Activated CD4-positive, alpha-beta T cell treated with anti-CD3 and anti-CD28 coated beads for 24 hours (primary cell): ENCODE measurements around the gene SAFB2.

ENCODE experiments used
- DNase-seq, 2 donors: peaks; one replicate each; pipeline ENCODE4 v3.0.0-alpha.2; 2020; ENCODE audit warnings: low read depth in 2 of 2

The SAFB2 gene

DNA sequence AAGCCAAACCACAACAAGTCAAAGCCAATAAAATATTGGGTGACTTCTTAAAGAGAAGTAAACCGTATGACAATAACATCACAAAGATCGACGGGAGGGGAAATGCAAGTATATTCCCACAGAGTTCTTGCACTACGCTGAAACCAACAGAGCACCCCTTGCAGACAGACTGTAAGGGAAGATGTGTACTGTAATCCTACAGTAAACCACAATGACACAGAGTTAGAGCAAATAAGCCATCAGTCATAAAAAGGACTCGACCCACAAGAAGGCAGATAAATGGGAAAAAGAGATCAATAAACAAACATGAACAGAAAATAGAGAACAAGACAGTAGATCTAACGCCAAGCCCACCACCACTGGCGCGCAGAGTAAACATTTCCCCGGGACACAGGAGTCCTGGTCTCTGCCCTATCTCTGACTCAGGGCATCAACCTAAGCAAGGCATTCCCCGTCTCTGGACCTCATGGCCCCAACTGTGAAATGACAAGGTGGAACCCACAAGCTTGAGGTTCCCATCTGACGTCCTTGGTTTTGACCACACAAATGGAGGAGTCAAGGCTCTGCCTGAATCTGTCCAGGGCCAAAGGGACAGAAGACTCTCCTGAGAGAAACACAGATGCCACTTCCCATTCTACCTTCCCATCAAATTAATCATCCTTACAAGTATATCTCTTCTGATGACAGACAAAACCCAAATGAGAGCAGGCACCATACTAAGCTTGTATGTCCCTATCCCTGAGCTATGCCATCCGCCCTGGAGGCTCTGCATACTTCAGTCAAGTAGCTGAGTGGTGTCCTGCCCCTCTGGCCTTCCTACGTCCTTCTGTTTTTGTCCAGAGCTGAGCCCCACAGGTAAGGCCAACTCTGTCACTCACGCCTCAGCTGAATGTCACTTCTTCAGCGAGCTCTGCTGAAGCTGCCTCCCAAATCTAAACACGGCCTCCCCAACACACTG lies 15.0 kb downstream of the SAFB2 start:
- no peak for DNase-seq

DNA sequence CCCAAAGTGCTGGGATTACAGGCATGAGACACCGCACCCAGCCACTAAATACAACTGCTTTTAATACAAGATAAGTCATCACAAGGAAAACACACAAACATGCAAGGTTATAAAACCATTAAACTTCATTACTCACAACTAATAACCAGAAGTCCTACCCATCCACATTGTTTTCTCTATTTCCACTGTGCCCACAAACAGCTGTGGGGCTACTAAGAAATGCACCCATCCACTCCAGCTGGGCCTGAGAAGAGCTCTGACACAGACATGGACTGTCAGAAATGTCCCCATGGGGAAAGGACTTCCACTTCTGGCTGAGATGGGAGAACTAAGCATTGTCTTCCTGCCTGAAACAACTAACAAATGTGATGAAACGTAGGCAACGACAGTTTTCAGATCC lies 17.2 kb downstream of the SAFB2 start:
- DNase-seq: no peak

DNA sequence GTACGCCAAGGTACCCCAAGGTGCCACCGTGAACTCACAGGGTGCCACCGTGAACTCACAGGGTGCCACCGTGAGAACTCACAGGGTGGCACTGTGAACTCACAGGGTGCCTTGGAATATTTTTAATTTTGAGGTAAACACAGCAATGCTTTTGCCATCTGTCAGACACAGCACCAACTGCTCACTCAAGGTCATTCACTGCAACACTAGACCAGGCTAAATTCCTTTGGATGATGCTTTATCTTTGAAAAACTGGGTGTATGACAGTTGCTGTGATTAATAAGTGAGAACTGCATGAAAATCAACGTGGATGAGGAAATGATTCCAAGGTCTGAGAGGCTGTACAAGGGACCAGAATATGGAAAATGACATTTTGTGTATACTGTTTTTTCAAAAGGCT lies 18.9 kb downstream of the SAFB2 start:
- DNase-seq: no peak

DNA sequence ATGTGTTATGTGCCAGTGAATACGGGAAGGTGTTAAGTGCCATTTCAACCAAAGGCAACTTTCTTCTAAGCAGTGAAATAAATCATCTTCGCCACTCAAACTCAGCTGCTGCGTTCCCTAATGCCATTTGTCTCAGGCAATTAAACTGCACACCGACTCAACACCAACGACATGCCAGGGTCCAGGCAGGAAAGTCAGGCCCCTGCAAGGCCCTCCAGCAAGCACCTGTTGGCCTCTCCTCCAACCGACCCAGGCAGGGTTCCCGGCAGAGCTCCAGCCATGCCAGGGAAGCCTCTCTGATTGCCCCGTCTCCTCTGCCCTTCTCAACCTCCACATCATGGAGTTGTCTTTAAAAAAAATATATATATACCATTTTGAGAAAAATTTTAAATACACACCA lies 21.8 kb downstream of the SAFB2 start:
- no peak for DNase-seq

DNA sequence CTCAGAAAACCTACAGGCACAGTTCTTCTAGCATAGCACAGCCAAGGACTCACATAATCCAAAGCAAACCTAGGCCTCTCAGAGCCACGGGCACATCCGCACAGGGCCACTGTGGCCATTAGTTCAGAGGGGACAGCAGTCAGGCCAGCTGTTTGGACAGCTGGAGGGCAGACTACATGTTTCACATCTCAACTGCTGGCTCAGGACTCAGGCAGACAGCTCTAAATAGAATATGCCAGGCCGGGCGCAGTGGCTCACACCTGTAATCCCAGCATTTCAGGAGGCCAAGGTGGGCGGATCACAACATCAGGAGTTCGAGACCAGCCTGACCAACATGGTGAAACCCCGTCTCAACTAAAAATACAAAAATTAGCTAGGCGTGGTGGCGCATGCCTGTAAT lies 26.8 kb downstream of the SAFB2 start:
- DNase-seq: no peak

DNA sequence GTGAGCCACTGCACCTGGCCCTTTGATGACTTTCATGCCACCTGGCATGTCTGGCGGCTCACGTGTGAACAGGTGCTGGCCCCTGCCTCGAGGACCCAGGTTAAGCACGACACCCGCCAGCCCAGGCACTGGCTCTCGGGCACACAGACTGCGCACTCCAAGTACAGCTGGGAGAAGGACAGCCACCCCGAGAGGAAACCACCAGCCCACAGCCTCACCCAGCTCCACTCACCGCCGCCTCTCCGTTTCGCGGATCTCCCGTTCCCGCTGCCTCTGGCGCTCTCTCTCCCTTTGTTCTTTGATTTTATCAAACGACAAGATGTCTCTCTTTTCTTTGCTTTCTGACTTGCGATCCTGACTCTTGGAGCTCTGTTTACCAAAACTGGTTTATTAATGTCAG lies 27.4 kb downstream of the SAFB2 start:
- DNase-seq: no peak

DNA sequence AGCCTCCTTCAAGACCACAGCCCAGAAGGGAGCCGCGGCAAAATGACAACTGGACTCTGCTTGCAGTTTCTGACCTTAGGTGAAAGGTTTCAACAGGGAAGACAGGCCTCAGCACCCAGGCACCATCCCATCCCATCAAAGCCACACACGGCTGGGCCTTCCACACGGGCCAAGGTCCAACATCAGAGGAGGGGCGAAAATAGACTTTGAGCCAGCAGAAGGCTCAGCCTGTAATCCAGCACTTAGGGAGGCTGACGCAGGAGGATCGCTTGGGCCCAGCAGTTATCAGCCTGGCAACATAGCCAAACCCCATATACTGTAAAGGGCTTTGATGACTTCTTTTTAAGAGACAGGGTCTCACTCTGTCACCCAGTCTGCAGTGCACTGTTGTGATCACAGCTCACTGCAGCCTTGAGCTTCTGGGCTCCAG lies 28.0 kb downstream of the SAFB2 start:
- no peak for DNase-seq

DNA sequence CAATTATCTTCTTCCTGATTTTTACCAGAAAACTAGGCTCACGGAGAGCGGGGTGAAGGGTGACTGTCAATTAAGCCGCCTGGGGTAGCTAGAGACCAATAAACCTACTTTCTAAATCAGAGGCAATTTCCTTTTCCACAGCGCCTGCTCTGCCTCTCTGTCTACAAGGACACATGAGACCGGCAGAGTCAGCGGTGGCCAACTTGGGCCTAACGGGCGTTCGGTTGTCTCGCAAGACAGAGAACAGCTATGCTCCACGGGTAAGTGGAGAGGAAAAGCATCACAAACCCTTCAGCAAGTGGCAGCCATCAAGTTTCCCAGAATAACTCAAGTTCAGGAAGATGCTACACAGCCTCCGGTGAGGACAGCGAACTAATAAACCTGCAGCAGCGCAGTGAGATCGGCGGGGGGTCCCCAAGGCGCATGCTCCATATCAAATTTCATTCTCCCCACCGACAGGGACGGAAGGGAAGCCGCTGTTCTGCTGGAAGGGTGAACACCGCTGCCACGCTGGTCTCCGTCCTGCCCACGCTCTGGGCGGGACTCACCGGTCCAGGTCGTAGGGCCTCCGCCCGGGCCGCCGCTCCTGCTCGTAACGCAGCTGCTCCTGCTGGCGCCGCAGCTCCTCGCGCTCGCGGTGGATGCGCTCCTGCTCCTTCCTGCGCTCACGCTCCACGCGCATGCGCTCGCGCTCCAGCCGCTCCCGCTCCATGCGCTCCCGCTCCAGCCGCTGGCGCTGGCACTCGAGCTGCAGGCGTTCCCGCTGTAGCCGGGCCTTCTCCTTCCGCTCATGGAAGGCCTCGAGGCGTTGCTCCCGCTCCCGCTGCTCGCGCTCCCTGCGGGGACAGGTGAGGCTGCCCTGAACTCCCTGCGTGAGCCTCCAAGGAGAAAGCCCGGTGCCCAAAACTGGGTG lies 29.0 kb downstream of the SAFB2 start:
- DNase-seq: no peak

DNA sequence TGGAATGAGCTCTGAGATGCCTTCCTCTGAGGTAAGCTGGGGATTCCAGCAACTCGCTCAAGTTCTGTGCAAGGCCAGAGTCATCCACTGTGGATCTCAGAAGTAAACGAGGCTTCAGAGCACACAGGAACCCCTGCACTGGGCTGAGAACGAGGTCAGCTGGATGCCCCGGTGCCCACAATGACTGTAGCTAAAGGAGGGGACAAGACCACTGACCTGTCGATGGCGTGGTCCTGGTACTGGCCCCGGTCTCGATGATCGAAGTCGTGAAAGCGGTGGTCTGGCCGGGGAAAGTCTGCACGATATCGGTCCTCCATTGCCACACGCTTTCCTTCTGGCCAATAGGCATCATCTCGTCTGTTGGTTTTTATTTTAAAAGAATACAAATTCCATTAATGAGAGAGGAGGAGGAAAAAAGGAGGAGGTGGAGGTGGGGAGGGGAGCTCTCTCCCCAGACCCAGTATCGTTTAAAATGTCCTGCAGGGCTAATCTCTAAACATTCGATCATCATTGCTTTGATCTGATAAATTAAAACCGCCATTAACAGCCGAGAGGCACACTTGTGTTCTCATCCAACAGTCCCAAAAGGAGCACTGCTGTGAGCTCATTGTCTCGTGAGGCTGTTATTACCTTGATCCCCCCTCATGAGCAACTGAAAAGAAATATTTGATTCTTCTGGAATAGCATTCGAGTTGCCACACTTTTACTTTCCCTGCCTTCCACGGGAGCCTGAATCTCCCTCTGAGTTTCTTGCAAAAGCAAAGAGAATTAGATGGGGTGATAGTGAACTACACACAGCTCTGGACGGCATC lies 29.8 kb downstream of the SAFB2 start:
- no peak for DNase-seq

DNA sequence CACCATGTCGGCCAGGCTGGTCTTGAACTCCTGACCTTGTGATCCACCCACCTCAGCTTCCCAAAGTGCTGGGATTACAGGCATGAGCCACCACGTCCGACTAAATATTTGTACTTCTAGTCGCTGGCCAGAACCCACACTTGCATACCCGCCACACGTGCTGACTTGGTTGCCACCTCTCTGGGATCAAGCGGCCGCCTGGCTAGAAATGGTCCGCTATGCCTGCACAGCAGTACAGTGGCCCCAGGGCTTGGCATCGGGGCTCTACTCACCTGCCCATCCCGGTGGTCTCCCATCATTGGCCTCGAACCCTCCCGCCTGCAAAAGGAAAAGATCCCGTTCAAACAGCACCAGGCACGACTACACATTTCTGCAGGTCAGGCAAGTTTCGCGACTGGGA lies 31.1 kb downstream of the SAFB2 start:
- DNase-seq: no peak

DNA sequence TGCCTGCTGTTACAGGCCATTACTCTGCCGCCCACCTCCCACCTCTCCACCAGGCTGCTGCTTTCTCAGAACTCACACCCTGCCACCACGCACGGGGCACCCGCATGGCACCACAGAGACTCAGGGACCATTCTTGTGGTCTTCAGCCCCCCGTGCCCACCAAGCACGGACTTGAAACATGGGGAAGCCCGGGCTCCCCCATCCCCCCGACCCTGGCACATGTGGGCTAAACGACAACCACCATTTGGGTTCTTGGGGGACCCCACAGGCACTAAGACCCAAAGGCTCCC lies 31.8 kb downstream of the SAFB2 start:
- no peak for DNase-seq

DNA sequence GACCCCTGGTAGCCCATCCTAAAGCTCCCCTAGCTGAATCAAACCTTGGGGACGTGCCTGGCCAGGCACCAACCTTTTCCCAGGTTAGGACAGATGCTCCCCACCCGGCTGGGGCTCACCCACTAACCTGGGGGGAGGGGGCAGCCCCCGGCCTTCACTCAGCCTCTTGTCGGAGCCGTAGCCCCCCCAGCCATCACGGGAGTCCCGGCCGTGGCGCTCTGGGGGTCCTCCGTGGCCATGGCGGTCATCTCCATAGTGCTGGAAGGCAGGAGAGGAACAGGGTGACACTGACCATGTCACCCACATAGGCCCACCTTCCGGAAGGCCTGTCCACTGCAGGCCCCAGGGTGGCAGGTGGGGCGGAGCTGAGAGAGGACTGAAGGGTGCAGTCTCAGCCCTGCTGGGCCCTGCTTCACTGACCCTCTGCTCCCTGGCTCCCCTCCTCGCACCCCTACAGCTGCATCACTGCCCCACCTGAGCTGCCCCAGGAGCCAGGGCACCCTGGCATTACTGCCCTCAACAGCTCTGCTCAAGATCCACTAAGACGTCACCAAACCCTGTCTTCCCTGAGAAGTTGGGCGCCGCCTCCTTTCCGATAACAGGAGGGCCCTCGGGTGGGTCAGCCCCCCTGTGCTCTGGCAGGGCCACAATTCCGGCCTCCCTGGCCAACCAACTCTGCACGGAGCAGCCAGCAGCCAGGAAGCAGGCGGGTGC lies 32.3 kb downstream of the SAFB2 start:
- DNase-seq: no peak

DNA sequence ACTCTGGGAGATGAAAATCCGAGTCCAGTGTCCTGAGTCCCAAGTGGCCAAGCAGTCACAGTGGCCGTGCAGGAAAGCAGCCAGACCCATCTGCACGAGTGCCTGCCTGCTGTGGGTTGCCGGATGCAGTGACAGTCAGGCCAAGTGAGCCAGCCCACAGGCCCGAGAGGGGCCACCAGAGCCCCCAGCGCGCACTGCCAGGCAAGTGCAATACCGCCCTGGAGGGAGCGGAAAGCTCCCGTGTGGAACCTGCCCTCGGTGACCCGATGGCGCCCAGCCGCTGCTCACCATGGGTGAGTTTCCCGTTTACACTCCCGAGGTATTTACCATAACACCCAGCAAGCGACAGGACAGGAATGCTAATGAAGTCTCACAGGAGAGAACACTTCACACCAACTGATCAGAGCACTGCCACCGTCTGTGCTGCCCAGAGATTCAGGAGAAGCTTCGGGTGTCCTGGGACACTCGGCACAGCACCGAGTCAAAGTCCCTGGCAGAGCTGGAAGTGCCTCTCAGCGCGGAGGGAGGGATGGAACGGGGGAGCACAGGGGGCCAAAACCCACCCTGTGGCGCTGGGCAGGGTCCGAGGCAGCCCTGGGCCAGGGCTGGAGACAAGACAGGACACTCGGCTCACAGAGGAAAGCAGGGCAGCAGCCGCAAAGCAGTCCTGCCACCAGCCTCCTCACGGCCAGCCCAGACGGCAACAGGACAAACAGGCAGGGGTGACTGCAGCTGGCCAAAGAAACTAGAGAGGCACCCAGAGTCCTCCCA lies 33.5 kb downstream of the SAFB2 start:
- DNase-seq: no peak

DNA sequence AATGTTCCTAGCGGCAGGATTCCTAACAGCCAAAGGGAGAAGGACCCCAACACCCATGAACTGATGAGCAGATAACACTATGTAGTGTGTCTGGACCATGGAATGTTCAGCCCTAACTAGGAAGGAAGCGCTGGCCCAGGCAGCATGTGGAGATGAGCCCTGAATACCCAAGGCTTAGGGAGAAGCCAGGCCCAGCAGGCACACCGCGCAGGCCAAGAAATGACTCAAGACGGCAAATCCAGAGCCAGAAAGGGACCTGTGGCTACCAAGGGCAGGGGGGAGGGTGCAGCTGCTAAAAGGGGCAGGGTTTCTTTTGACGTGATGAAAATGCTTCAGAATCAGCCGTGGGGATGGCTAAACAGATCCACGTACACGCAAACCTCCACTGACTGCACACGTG lies 34.1 kb downstream of the SAFB2 start:
- DNase-seq: no peak

DNA sequence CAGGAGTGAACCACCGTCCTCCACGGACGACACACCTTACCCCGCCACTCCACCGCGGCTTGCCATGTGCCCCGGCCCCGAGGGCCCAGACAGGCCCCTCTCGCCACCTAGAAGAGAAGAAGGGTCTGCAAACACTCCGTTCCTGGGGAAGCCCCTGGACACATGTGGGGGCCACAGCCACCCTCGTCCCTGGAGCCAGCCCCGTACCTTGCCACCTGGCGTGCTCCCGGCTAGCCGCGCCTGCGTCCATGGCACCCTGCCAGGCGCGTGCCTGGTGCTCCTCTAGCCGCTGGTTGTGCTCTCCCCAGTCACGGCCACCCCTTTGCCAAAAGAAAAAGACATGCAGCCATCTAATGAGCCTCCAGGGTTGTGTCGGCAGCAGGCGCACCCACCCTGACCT lies 34.9 kb downstream of the SAFB2 start:
- DNase-seq: no peak

DNA sequence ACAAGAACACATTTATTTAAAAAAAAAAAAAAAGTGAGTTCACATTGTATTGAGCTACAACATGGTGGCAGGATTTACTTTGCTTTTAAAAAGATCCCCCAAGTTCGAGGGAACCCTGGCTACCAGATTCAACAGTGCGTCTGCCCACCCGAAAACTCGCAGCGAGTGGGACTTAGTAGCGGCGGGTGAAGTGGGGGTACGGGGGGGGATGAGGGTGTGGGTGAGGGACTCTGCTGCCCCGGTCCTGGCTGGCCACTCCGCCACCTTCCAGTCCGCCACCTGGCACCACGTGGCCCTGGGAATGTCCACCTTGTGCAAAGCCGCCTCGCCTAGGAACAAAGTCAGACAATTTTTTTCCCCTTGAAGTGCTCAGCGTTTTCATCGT lies 35.5 kb downstream of the SAFB2 start:
- no peak for DNase-seq

DNA sequence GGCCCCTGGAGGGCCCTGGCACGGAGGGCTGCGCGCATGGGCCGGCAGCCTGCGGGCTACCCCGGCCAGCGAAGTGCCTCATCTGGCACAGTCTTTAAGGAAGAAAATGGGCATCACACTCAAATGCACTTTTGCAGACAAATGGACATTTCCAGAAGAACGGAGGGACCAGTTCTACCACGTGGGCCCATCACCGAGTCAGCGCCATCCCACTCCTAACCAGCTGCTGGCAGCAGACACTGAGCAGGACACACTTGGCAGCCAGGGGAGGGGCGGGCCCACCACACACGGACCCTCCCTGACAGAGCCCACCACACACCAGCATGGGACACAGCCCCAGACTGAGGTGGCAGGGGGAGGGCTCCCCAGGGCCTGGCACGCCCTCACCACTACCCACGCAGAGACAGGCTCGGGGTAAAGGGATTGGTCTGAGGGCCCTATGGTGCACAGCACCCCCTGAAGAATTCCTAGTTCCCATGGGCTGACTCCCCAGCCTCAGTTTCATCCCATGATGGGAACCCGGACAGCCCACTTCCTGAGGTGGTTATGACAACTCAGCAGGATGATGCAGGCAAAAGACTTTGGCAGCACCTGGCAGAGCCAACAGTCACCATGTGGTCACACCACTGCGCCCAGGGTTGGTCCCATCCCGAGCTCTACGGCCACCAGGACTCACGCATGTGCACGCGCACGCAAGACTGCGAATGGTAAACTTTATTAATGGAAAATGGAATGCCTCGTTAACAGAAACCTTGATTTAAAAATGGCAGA lies 36.1 kb downstream of the SAFB2 start:
- DNase-seq: no peak

DNA sequence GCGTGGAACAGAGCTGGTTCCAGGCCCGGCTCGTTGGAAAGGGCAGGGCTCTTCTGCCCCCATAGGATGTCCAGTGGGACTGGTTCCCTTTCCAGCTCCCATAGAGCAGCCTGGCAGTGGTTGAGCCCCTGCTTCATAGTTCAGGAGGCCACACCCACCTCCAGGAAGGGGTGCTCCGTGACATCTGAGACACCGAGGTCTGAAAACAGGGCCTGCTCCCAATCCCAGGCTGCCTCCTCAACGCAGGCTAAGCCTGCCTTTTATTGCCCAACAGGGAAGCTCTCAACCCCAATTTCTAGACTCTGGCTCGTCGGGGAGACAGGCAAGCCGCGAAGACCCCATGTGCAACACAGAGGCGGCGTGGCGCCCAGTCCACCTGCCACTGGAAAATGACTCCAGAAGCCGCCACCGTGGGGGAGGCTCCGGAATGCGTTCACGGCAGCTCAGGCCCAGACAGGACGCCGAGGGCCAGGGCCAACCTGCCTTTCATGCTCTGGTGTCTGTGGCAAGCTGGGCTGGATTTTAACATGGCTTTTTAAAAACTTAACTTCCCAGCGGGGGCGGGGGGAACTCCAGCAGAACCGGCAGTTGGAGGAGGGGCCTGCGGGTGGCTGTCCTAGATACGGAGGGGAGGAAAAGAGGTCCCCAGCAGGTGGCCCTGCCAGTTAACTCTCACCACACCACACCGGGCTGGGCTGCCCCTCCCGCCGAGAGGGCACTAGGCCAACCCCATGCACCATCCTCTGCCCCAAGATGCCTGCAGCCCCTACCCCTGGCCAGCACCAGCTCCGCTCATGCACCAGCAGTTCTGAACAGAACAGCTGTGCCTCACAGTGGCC lies 36.9 kb downstream of the SAFB2 start:
- DNase-seq: peak; percentile 35 to 43

DNA sequence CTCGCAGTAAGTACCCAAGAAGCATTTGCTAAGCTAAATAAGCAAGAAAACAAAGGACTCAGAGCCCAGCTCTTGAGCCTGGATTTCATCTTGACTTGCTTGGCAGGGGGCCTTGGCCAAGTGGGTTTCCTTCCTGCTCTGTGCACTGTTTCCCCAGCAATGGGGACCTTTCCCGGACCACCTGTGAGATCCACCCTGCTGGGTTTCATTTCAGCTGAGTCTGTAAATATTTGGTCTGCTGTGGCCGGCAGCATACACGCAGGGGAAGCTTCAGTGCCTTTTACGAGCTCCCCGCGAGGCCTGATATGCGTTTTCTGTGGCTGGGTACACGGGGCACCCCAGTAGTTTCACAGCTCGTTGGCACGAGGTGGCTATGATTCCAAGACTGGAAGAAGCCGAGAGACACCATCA lies 42.4 kb downstream of the SAFB2 start:
- no peak for DNase-seq
